T-helper 17 cell (primary cell): Measurements from ENCODE around the gene SHC2. TPM values are rescaled to one million over a fixed set of nuclear protein-coding genes. Genes with fewer than 3 reads are reported as not detected.

Experiments used
- ATAC-seq: fragments of 150-1000 bp; cut with Tn5 transposase; 2 replicates; pipeline ENCODE4 v1.10.0; 2021; ENCODE audit warnings: mild to moderate bottlenecking, moderate library complexity
- DNase-seq, 3 donors: peaks; one replicate each; pipeline versions ENCODE4 v3.0.0 to v3.0.0-alpha.2; 2020 to 2021
- H3K9me3 ChIP-seq: one replicate; pipeline ENCODE4 v1.7.0; 2013; ENCODE audit warnings: low read length, mild to moderate bottlenecking; ENCODE audit not compliant: control insufficient read depth, poor library complexity, severe bottlenecking
- H3K27ac Mint-ChIP-seq: one replicate; pipeline ENCODE4 v1.8.0; 2022; ENCODE audit warnings: mild to moderate bottlenecking, moderate library complexity, mixed read lengths
- H3K27me3 Mint-ChIP-seq: one replicate; pipeline ENCODE4 v1.8.0; 2022; ENCODE audit warnings: mixed read lengths
- H3K36me3 Mint-ChIP-seq: one replicate; pipeline ENCODE4 v1.8.0; 2022; ENCODE audit warnings: low read depth, mixed read lengths
- H3K4me1 Mint-ChIP-seq: one replicate; pipeline ENCODE4 v1.8.0; 2022; ENCODE audit warnings: mild to moderate bottlenecking, mixed read lengths
- H3K4me3 Mint-ChIP-seq: one replicate; pipeline ENCODE4 v1.8.0; 2022; ENCODE audit warnings: mild to moderate bottlenecking, moderate library complexity, mixed read lengths
- total RNA-seq, 4 donors: library from RNA in 2 of 4; stranded (reverse) in 2 of 4; gene quantifications; one replicate each; pipeline ENCODE4 v1.2.3 and lab custom pipeline; 2022 to 2026

Gene SHC2
- total RNA-seq, 2 donors from 2014 or later, result not detected

DNA sequence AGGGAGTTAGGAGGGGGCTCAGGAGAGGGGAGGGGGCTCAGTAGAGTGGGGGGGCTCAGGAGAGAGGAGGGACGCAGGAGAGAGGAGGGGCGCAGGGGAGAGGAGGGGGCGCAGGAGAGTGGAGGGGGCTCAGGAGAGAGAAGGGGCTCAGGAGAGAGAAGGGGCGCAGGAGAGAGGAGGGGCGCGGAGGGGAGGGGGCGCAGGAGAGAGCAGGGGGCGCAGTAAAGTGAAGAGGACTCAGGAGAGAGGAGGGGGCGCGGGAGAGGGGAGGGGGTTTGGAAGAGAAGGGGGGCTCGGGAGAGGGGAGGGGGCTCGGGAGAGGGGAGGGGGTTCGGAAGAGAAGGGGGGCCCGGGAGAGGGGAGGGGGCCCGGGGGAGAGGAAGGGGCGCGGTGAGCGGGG is 36.2 kb upstream of the SHC2 start:
- DNase-seq (no peak), ATAC-seq (no peak)
- H3K36me3 Mint-ChIP-seq, result peaks cover 3% of the 10 kb centered on the region
- H3K27me3 Mint-ChIP-seq, result peaks cover 6% of the 10 kb centered on the region
- H3K27ac Mint-ChIP-seq, result no peak overlapping the region
- H3K4me1 Mint-ChIP-seq, result peaks cover 5% of the 10 kb centered on the region
- H3K4me3 Mint-ChIP-seq, result no peak overlapping the region
- no peaks in the 10 kb centered on the region for H3K9me3 ChIP-seq

DNA sequence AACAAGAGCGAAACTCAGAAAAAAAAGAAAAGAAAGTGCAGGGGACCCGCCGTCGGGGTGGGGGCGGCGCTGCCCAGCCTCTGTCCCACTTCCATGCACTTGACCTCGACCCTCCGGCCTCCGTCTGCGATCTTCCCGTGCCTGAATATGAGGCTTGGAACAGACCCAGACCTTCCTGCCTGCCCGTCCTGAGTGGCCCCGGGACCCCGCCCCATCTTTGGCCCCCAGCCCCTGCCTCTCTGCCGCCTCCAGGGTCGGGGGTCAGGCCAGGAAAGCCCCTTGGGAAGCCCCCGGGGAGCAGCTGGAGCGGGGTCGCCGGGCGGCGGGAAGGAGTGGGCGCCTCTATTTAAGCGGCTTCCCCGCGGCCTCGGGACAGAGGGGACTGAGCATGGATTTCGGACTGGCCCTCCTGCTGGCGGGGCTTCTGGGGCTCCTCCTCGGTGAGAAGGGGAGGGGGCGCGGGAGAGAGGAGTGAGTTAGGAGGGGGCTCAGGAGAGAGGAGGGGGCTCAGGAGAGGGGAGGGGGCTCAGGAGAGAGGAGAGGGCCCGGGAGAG is 35.4 kb upstream of the SHC2 start, which contains the start of gene MADCAM1:
Gene MADCAM1 (plus strand): TSS at position 375 of the 554 bp plus-strand sequence. CDS start 14 bp downstream, at position 389.
- H3K27ac Mint-ChIP-seq, result no peak within 1 kb of the TSS
- no peaks in the 10 kb centered on the region for H3K9me3 ChIP-seq
- peaks cover 6% of the 10 kb centered on the region for H3K27me3 Mint-ChIP-seq
- DNase-seq (no peak), ATAC-seq (no peak)
- H3K36me3 Mint-ChIP-seq, result peaks cover 3% of the 10 kb centered on the region
- H3K4me1 Mint-ChIP-seq, result peaks cover 5% of the 10 kb centered on the region
- H3K4me3 Mint-ChIP-seq, result peak within 1 kb of the TSS; percentile 56

DNA sequence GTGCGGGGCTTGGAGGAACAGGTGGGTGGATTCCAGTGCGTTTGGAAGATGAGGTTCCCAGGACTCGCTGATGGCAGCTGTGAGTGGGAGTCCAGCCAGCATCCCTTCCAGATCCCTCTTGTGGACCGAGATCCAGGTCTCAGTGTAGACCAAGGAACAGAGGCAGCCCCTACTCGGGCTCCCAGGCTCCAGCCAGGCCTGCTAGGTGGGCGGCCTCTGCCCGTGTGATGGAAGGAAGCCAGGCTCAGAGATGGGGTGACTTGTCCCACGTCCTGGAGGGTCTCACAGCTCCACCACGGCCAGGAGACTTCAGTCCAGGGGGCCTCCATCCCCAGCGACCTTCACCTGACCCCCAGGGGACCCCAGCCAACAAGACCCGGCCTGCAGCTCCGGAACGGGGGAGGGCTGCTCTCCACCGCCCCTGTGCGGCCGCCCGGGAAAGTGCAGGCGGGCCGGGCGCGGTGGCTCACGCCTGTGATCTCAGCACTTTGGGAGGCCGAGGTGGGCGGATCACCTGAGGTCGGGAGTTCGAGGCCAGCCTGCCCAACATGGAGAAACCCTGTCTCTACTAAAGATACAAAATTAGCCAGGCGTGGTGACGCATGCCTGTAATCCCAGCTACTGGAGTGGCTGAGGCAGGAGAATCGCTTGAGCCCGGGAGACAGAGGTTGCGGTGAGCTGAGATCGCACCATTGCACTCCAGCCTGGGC is 34.7 kb upstream of the SHC2 start:
- DNase-seq (peak in 2 of 3 donors; percentile 41 to 46), ATAC-seq (peak; percentile 68)
- H3K27me3 Mint-ChIP-seq, result peaks cover 6% of the 10 kb centered on the region
- H3K4me1 Mint-ChIP-seq, result peaks cover 5% of the 10 kb centered on the region
- H3K27ac Mint-ChIP-seq, result no peak overlapping the region
- peak overlapping the region; percentile 56 for H3K4me3 Mint-ChIP-seq
- H3K9me3 ChIP-seq, result no peaks in the 10 kb centered on the region
- peaks cover 3% of the 10 kb centered on the region for H3K36me3 Mint-ChIP-seq

DNA sequence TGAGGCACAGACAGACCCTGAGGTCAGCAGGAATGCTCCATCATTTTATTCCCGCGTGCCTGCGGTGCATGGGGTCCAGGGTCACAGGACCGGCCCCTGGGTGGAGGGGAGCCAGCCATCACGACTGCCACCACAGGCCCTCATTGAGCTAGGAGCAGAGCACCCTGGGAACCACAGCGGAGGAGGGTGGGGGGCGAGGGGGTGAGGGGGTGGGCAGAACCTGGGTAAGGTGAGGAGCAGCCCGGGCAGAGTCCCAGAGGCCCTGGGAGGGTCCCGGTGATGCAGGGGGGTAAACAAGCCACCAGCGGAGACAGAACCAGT is 34.2 kb upstream of the SHC2 start:
- no peak overlapping the region for H3K27ac Mint-ChIP-seq
- DNase-seq (no peak), ATAC-seq (no peak)
- no peaks in the 10 kb centered on the region for H3K9me3 ChIP-seq
- peaks cover 6% of the 10 kb centered on the region for H3K27me3 Mint-ChIP-seq
- no peak overlapping the region for H3K4me3 Mint-ChIP-seq
- H3K36me3 Mint-ChIP-seq, result peaks cover 3% of the 10 kb centered on the region
- H3K4me1 Mint-ChIP-seq, result peaks cover 7% of the 10 kb centered on the region

DNA sequence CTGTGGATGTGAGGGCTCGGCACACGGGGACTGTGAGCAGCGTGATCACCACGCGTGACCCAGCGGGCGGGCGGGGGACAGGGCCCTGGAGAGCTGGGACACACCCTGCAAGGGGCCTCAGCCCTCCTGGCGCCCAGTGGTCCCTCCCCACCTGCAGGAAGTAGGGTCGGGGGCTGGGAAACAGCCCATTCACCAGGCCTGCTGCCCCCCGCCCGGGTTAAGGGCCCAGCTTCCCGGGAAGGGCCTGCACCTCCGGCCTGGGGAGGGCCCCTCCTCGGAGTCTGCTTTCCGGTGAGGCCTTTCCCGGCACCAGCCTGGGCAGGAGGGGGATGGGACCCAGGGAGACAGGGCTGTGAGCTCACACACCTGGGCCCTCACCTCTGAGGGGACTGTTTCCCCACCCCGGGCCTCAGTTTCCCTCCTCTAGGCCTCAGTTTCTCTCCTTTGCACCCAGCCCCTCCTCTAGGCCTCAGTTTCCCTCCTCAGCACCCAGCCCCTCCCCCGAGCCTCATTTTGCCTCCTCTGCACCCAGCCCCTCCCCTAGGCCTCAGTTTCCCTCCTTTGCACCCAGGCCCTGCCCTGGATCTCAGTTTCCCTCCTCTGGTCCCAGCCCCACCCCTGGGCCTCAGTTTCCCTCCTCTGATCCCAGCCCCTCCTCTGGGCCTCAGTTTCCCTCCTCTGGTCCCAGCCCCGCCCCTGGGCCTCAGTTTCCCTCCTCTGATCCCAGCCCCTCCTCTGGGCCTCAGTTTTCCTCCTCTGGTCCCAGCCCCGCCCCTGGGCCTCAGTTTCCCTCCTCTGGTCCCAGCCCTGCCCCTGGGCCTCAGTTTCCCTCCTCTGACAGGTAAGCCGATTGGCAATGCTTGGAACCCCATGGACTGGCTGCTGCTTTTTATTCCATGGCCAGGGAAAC is 33.6 kb upstream of the SHC2 start:
- peaks cover 3% of the 10 kb centered on the region for H3K36me3 Mint-ChIP-seq
- no peak overlapping the region for H3K4me3 Mint-ChIP-seq
- H3K27me3 Mint-ChIP-seq, result peaks cover 5% of the 10 kb centered on the region
- no peaks in the 10 kb centered on the region for H3K9me3 ChIP-seq
- DNase-seq (no peak), ATAC-seq (no peak)
- H3K27ac Mint-ChIP-seq, result peak overlapping the region; percentile 0
- H3K4me1 Mint-ChIP-seq, result peaks cover 7% of the 10 kb centered on the region

DNA sequence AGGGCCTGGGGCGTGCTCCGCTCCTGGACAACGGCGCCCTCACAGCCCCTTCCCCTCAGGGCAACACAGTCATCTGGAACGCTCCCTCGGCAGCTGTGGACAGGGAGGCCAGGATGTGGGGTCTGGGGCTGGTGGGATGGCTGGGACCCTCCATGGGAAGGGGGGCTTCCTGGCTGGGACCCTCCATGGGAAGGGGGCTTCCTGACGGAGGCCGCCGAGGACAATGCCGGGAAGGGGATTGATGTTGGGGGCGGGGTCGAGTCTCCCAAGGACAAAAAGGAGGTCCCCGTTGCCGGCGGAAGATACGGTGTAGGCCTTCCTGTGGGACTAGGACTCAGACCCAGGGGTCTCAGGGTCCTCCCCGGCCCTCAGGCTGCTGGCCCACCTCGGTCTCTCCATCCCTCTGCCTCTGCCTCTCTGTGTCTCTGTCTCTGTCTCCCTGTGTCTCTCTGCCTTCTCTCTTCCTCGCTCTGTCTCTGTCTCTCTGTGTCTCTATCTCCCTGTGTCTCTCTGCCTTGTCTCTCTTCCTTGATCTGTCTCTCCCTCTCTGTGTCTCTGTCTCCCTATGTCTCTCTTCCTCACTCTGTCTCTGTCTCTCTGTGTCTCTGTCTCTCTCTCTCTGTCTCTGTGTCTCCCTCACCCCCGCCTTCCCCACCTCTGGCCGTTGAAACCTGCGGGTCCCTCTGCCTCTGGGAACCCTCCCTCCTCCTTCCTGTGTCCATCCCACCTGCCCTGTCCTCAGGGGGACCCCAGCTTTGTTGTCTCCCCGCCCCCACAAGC is 32.7 kb upstream of the SHC2 start:
- Mint-ChIP-seq H3K27me3 (no peaks in the 10 kb centered on the region), H3K4me3 (peak overlapping the region; percentile 0), H3K36me3 (no peaks in the 10 kb centered on the region), H3K27ac (peak overlapping the region; percentile 0), H3K4me1 (peaks cover 4% of the 10 kb centered on the region)
- DNase-seq, result no peak
- no peak for ATAC-seq
- H3K9me3 ChIP-seq, result no peaks in the 10 kb centered on the region

DNA sequence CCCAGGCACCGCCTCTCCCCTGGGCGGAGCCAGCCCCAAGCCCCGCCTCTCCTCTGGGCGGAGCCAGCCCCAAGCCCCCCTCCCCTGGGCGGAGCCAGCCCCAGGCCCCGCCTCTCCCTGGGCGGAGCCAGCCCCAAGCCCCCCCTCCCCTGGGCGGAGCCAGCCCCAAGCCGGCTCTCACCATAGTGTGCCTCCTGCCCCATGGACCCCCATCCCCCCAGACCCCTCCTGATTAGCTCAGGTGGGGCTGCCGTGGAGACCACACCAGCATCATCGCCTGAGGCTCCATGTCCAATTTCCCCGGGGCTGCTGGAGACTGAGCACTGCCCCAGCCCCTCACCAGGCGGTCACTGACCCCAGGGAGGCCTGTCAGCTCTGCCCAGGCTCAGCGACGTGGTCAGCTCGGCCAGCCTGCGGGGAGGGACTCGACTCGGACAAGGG is 31.3 kb upstream of the SHC2 start:
- peaks cover 2% of the 10 kb centered on the region for H3K4me1 Mint-ChIP-seq
- H3K36me3 Mint-ChIP-seq, result no peaks in the 10 kb centered on the region
- H3K27me3 Mint-ChIP-seq, result no peaks in the 10 kb centered on the region
- peak; percentile 16 for ATAC-seq
- no peak overlapping the region for H3K27ac Mint-ChIP-seq
- no peaks in the 10 kb centered on the region for H3K9me3 ChIP-seq
- peak in 2 of 3 donors; percentile 43 to 52 for DNase-seq
- no peak overlapping the region for H3K4me3 Mint-ChIP-seq

DNA sequence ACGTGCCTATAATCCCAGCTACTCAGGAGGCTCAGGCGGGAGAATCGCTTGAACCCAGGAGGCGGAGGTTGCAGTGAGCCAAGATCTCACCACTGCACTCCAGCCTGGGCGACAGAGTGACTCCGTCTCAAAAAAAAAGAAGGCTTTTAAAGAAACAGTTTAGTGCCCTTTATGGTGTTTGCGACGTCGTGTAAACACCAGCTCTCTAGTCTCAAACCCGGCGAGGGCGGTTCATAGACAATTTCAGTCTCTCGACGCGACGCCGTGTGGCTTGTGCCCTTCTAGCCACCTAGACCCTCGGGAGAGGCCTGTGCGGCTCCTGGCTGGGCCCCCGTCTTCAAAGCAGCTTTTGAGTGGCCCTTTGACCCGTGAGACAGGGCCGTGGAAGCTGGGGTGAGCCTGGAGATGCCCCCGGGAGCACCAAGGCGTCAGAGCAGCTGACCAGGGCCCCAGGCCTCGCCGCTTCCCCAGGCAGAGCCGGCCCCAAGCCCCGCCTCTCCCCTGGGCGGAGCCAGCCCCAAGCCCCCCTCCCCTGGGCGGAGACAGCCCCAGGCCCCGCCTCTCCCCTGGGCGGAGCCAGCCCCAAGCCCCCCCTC is 30.4 kb upstream of the SHC2 start:
- H3K36me3 Mint-ChIP-seq, result no peaks in the 10 kb centered on the region
- H3K4me1 Mint-ChIP-seq, result peaks cover 2% of the 10 kb centered on the region
- DNase-seq (peak in 1 of 3 donors; percentile 29), ATAC-seq (no peak)
- H3K27ac Mint-ChIP-seq, result no peak overlapping the region
- H3K9me3 ChIP-seq, result no peaks in the 10 kb centered on the region
- H3K27me3 Mint-ChIP-seq, result no peaks in the 10 kb centered on the region
- H3K4me3 Mint-ChIP-seq, result no peak overlapping the region

DNA sequence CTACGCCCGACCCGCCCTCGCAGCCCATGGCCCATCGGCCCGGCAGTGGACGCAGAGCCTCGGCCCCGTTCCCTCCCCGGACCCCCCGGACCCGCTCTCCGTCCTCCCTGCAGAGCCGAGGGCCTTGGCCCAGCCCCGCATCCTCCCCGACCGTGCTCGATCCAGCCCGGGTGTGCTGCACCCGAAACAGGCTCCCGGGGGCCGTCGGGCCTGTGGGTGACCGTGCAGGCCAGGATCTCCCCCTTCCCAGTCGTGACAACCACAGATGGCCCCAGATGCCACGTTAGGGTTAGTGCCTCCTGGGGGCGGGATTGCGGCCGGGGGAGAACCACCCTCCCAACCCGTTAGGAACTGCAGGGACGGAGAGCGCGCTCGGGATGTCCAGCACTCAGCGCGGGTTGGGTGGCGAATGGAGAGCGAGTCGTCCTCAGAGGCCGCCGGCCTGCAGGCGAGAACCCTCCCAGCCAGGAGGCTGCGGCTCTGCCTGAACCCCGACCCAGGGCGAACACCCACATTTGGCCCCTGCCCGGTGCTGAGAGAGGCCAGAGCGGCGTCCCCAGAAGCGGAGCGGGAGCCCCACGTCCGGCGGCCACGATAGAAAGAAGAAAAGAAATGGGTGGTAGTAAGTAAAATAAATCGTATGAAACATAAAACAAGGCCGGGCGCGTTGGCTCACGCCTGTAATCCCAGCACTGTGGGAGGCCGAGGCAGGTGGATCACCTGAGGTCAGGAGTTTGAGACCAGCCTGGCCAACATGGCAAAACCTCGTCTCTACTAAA is 28.8 kb upstream of the SHC2 start:
- H3K9me3 ChIP-seq, result no peaks in the 10 kb centered on the region
- H3K4me3 Mint-ChIP-seq, result peak overlapping the region; percentile 83
- ATAC-seq (no peak), DNase-seq (no peak)
- H3K27me3 Mint-ChIP-seq, result peaks cover 12% of the 10 kb centered on the region
- no peaks in the 10 kb centered on the region for H3K36me3 Mint-ChIP-seq
- H3K4me1 Mint-ChIP-seq, result peaks cover 2% of the 10 kb centered on the region
- no peak overlapping the region for H3K27ac Mint-ChIP-seq

DNA sequence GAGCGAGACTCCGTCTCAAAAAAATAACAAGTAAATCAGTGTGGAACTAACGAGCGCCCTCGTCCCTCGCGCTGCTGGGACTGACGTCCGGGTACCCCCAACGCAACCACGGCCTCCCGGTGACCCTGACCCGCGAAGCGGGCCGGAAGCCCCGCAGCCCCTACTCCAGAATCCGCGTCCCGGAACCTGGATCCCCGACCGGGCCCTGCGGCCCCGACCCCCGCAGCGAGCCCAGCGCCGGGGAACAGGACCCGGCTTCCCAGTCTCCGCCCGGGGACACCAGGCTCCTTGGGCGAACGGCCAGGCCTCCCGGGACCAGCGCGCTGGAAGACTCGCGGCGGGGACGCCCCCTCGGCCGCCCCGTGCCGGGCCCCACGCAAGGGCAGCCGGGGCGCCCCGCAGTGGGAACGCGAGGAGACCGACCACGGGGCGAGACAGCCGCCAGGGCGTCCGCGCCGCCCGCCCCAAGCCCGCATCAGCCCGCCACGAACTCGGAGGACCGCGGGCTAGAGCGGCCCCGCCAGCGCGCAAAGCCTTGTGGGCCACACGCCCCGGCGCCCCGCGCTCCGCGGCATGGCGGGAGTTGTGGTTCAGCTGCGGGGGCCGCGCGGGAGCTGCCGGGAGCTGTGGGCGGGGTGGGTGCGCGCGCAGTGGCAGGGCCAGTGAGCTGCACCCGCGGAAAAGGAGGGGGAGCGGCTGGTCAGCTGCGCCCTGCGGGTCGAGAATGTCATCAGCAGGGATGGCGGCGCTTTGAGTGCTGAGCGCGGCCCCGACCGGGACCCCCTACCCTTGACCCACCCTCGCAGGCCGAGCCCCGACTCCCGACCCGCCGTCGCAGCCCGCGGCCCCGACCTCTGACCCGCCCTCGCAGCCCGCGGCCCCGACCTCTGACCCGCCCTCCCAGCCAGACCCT is 27.9 kb upstream of the SHC2 start:
- peak overlapping the region; percentile 79 for H3K4me3 Mint-ChIP-seq
- H3K27me3 Mint-ChIP-seq, result peaks cover 12% of the 10 kb centered on the region
- DNase-seq, result peak; percentile 85 to 89 (median 88)
- no peaks in the 10 kb centered on the region for H3K36me3 Mint-ChIP-seq
- peaks cover 2% of the 10 kb centered on the region for H3K4me1 Mint-ChIP-seq
- H3K9me3 ChIP-seq, result no peaks in the 10 kb centered on the region
- H3K27ac Mint-ChIP-seq, result peak overlapping the region; percentile 65
- peak; percentile 96 for ATAC-seq

DNA sequence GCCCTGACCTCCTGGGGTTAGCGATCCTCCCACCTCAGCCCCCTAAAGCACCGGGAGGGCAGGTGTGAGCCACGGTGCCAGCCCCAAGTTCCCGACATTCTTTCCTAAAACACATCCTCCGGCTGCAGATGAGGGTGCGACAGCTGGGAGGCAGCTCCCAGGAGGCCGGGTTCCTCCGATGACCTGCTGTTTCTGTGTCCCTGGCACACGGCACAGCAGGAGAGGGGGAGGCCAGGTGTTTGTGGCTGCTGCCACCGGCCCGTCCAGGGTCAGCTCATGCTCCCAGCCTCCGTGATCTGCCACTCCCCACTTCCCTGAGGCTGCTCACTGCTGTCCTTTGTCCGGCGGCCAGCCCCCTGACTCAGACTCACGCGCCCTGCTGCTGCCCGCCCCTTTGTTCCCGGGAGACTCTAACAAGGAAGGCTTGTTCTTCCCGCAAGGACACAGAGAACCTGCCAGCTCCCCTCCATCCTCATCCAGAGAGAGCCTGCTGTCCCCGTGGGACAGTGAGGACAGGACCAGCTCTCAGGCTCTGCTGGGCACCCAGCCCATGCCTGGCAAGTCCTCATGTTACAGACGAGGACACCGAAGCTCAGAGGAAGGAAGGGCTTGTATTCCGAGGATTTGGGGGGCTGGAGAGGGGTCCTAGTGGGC is 24.9 kb upstream of the SHC2 start:
- Mint-ChIP-seq H3K4me1 (peaks cover 2% of the 10 kb centered on the region), H3K27me3 (peaks cover 12% of the 10 kb centered on the region), H3K36me3 (no peaks in the 10 kb centered on the region), H3K4me3 (no peak overlapping the region), H3K27ac (no peak overlapping the region)
- no peaks in the 10 kb centered on the region for H3K9me3 ChIP-seq
- ATAC-seq (no peak), DNase-seq (no peak)
